Measurements from ENCODE around the gene PROB1. TPM values are rescaled to one million over a fixed set of nuclear protein-coding genes. Genes with fewer than 3 reads are reported as not detected.

Gene PROB1
- total RNA-seq, 1 experiment from 2014 or later = 2.3 TPM

GRCh38 chr5:139397921-139398320 lies 3.0 kb upstream of the PROB1 start:
- no peak overlapping the region for H3K27ac ChIP-seq (ENCODE audit: low read length)
- ChIA-PET CTCF (no interaction called here), POLR2A (no interaction called here)
- no peaks in the 10 kb centered on the region for H3K36me3 ChIP-seq (ENCODE audit: control insufficient read depth, insufficient read depth, low read length)
- no peak for ATAC-seq
- no peaks in the 10 kb centered on the region for H3K9me3 ChIP-seq (ENCODE audit: control insufficient read depth, insufficient read depth, low read depth, low read length)
- H3K4me1 ChIP-seq (ENCODE audit: control insufficient read depth, insufficient read depth, low read length) = peaks cover 14% of the 10 kb centered on the region
- DNase-seq (ENCODE audit: low read depth, low spot score) = no peak
- H3K4me3 ChIP-seq (ENCODE audit: low read depth in 2 of 2, low read length in 2 of 2) = no peak overlapping the region
- TSS peak; percentile 43 for BruUV-seq (replicated peaks)
- intact Hi-C loops (cut with micrococcal nuclease; ENCODE audit: unreplicated experiment) (loop anchor here (10.0 kb wide), 1 partner anchor 113 kb away; no protein-coding TSS in a partner anchor), in situ Hi-C loops (cut with HindIII; ENCODE audit: low pct_unique_long_range_greater_than_20kb, low sequenced_read_pairs) (no loop called here)
- TF ChIP-seq TCF7L2 (IDR thresholded peaks at IDR 0.05; ENCODE audit: low read depth, low read length) = no peak
- no peak for TF ChIP-seq SIN3A (IDR thresholded peaks at IDR 0.05; ENCODE audit: borderline replicate concordance, insufficient read depth, low read depth, low read length)
- TF ChIP-seq CTCF (IDR thresholded peaks at IDR 0.05) = no peak
- no peak for TF ChIP-seq REST (IDR thresholded peaks at IDR 0.05; ENCODE audit: insufficient read depth in 1 of 2, low read depth in 2 of 2, low read length in 1 of 2)
- TF ChIP-seq POLR2AphosphoS5 (IDR thresholded peaks at IDR 0.05; ENCODE audit: low read depth, low read length) = no peak
- H3K27me3 ChIP-seq (ENCODE audit: control insufficient read depth, insufficient read depth, low read length) = no peaks in the 10 kb centered on the region

GRCh38 chr5:139396691-139397090 lies 1.8 kb upstream of the PROB1 start:
- in situ Hi-C loops (cut with HindIII; ENCODE audit: low pct_unique_long_range_greater_than_20kb, low sequenced_read_pairs) = no loop called here
- no TSS peak for BruUV-seq (replicated peaks)
- TF ChIP-seq SIN3A (IDR thresholded peaks at IDR 0.05; ENCODE audit: borderline replicate concordance, insufficient read depth, low read depth, low read length) (no peak), CTCF (IDR thresholded peaks at IDR 0.05) (no peak), REST (IDR thresholded peaks at IDR 0.05; ENCODE audit: insufficient read depth in 1 of 2, low read depth in 2 of 2, low read length in 1 of 2) (no peak), POLR2AphosphoS5 (IDR thresholded peaks at IDR 0.05; ENCODE audit: low read depth, low read length) (no peak), TCF7L2 (IDR thresholded peaks at IDR 0.05; ENCODE audit: low read depth, low read length) (no peak)
- Histone ChIP-seq H3K4me3 (ENCODE audit: low read depth in 2 of 2, low read length in 2 of 2) (no peak overlapping the region), H3K36me3 (ENCODE audit: control insufficient read depth, insufficient read depth, low read length) (peaks cover 2% of the 10 kb centered on the region; the same call in 1 of the 2 replicates), H3K9me3 (ENCODE audit: control insufficient read depth, insufficient read depth, low read depth, low read length) (no peaks in the 10 kb centered on the region), H3K4me1 (ENCODE audit: control insufficient read depth, insufficient read depth, low read length) (peaks cover 14% of the 10 kb centered on the region), H3K27me3 (ENCODE audit: control insufficient read depth, insufficient read depth, low read length) (no peaks in the 10 kb centered on the region), H3K27ac (ENCODE audit: low read length) (no peak overlapping the region)
- intact Hi-C loops (cut with micrococcal nuclease; ENCODE audit: unreplicated experiment) = loop anchor here (10.0 kb wide), 1 partner anchor 112 kb away; no protein-coding TSS in a partner anchor
- ChIA-PET CTCF (no interaction called here), POLR2A (interaction anchor here (0.5 to 0.6 kb wide), 2 partner anchors 9 to 103 kb away, joined by 4 to 5 read pairs; partner anchors contain the start of gene MATR3)
- DNase-seq (ENCODE audit: low read depth, low spot score) = no peak
- ATAC-seq = no peak
